Activated CD4-positive, alpha-beta T cell treated with anti-CD3 and anti-CD28 coated beads for 24 hours (primary cell): ENCODE measurements around the gene KLRC3.
"Not testable (repeated sequence)": the region's sequence is repeated elsewhere in the genome, so short reads cannot be mapped to it uniquely, and the experiment has no call there.

ENCODE experiments used
- DNase-seq, 2 donors: peaks; one replicate each; pipeline ENCODE4 v3.0.0-alpha.2; 2020; ENCODE audit warnings: low read depth in 2 of 2

KLRC3 gene

DNA sequence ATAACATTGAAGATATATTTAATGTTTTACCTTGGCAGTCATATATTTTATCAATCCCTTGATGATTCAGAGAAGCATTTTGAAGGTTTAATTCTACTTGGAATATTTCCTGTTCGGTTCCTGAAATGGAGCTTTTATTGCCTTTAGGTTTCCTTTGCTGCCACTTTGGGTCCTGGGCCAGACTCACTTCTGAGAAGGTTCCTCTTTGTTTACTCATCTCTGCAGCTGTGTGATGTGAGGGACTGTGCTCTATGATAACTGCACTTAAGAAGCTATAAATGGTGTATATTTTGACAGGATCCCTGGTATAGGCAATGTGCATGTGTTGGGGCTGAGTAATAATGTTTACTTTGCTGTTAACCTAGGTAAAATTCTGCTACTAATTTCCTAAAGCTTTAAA lies at the start of gene KLRC3:
Gene KLRC3, minus strand, starts transcription at position 262 of the 400 bp plus-strand sequence. Its CDS starts 45 bp downstream, at position 217.
- not testable (repeated sequence) for DNase-seq

DNA sequence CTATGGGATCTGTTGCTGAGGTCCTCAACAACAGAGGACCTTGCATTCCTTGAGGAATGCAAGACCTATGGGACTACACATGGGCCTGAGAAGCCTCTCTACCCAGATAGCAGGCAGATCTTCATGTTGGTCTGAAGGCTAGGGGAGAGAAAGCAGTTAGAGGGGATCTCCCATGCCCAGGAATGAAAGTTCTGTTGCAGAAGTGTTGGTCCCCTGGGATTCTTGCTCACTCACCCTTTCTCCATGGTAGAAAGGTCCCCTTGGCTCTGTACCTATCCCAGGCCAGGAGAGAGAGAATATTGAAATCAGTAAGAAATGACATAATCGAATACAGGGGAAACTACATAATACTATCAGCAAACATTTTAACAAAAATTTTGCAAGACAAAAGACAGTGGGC lies 49.3 kb upstream of the KLRC3 start:
- no peak for DNase-seq

- no peak for DNase-seq
These were observed 45.9 kb upstream of the KLRC3 start for GRCh38 chr12:10466311-10466710.

DNA sequence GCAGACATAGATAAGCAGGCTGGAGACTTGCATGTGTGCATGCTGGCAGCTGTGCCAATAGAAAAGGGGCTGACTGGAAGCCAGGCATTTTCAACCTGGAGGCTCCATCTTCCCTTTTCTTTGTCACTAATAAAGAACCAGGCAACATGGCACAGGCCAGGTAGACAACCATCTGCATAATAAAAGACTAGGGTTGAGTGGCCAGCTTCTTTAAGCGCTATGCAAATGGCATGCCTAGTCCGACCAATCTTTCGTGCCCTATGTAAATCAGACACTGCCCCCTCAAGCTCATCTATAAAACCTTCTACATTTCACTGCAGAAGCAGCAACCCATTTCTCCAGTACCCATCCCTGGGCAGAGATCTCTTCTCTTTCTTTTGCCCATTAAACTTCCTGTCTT lies 37.4 kb upstream of the KLRC3 start:
- no peak for DNase-seq

DNA sequence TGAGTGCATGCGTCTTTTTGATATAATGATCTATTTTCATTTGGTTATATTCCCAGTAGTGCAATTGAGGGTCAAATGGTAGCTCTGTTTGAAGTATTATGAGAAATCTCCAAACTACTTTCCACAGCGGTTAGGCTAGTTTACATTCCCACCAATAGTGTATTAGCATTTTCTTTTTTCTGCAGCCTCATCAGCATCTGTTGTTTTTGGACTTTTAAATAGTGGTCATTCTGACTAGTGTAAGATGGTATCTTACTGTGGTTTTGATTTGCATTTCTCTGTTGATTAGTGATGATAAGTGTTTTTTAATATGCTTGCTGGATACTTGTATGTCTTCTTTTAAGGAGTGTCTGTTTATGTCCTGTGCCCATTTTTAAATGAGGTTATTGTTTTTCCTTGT lies 36.5 kb upstream of the KLRC3 start:
- DNase-seq, result no peak

GRCh38 chr12:10455766-10456165 lies 35.4 kb upstream of the KLRC3 start:
- no peak for DNase-seq

DNA sequence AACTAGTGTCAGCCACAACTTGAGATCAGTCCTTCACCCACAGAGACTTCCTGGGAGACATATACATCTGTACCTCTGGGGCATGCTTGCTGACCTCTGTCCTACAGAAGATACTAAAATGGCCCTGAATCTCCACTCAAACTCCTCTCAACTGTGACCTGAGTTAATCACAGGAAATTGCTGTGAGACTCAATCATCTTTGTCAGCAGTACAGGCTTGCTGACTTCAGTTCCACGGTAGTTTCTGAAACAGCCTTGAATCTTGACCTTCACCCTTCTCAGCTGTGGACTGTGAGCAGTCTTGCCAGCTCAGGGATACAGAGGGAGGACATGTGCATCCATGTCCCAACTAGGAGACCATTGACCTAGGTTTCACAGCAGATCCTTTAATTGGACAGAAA lies 34.1 kb upstream of the KLRC3 start:
- no peak for DNase-seq

DNA sequence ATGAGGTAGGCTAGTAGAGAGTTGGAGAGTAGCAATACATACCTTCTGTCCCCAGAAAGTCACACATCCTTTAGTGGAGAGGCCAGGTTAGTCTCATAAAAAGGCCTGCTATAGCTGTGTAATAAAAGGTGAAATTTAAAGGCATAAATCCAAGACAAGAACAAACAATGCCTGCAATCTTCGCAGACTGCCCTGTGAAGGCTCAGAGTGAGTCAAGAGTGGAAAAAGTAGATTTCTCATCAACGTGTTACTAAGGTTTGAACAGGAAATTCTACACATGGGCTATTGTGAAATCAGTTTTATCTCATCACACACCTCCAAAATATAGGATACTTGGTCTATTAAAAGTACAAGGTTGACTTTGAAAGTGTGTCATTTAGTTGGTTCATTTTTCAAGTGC lies 32.8 kb upstream of the KLRC3 start, which contains the start of gene KLRC1:
Gene KLRC1, minus strand, starts transcription at position 222 of the 400 bp plus-strand sequence. CDS start 2,221 bp downstream, outside the sequence.
- no peak for DNase-seq

GRCh38 chr12:10448236-10448635 lies 27.8 kb upstream of the KLRC3 start:
- no peak for DNase-seq

DNA sequence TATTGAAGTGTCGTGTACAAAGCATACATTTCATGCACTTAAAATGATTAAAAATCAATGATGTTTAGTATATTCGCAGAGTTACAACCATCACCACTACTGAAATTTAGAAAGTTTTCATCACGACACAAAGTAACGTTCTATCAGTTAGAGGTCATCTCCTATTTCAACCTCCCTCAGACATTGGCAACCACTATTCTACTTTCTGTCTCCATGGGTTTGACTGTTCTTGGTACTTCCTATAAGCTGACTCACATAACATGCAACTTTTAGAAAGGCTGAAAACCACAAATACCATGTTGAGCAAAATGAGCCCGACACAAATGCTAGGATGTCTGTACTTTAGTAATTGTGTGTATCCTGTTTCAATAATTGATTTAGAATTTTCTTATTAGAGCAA lies 25.7 kb upstream of the KLRC3 start:
- DNase-seq, result not testable (repeated sequence)

GRCh38 chr12:10441144-10441543 lies 20.7 kb upstream of the KLRC3 start:
- not testable (repeated sequence) for DNase-seq

DNA sequence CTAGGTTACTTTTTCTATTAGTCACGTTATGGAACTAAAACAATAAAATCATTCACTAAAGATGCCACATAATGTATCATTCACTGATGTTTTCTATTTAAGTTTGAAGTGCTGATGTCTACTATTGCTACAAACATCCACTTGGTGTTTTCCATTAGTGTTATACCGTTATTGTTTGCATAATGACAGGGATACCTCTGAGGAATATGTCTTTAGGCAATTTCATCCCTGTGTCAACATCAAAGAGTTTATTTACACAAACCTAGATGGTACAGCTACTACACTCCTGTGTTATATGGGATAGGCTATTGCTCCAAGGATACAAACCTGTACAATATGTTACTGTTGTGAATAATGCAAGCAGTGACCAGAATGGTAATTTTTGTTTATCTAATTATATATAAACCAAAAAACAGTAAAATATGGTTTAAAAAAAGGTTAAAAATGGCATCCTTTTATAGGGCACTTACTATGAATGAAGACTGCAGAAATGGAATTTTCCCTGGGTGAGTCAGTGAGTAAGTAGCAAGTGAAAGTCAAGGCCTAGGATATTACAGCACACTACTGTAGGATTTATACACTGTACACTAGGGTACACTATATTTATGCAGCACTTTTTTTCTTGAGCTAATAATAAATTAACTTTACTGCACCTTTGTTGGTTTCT lies 19.3 kb upstream of the KLRC3 start:
- not testable (repeated sequence) for DNase-seq

GRCh38 chr12:10437601-10438000 lies 17.2 kb upstream of the KLRC3 start:
- DNase-seq, result not testable (repeated sequence)

GRCh38 chr12:10435816-10436215 lies 15.4 kb upstream of the KLRC3 start, which contains the start of gene KLRC2:
TSS of gene KLRC2 (minus strand) at chr12:10436010. CDS start at chr12:10435986, 24 bp downstream.
- not testable (repeated sequence) for DNase-seq

- DNase-seq, result not testable (repeated sequence)
These were observed 10.2 kb upstream of the KLRC3 start for GRCh38 chr12:10430623-10431022.

- not testable (repeated sequence) for DNase-seq
These were observed 5.5 kb upstream of the KLRC3 start for GRCh38 chr12:10425938-10426337.

- DNase-seq, result not testable (repeated sequence)
These were observed 4.0 kb upstream of the KLRC3 start for GRCh38 chr12:10424260-10424899.

DNA sequence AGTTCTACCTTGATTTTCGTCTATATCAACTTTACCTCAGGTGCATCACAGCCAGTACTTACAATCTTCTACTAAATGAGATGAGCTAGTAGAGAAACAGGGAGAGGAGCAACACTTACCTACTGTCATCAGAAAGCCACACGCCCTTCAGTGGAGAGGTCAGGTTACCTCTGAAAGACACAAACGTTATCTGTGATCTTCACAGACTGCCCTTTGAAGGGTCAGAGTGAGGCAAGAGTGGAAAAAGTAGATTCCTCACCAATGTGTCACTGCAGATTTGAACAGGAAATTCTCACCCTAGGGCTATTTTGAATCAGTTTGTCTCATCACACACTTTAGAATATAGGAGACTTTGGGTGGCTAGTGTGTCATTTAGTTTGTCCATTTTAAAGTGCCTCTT lies 1.8 kb upstream of the KLRC3 start:
- not testable (repeated sequence) for DNase-seq

- no peak for DNase-seq
These were observed 11.0 kb downstream of the KLRC3 start, which contains the start of gene KLRC4 for GRCh38 chr12:10409392-10409791. TSS of gene KLRC4 (minus strand) at chr12:10409757. CDS start at chr12:10409575, 182 bp downstream.

GRCh38 chr12:10408842-10409241 lies 11.6 kb downstream of the KLRC3 start:
- DNase-seq, result no peak

GRCh38 chr12:10406725-10407124 lies 13.7 kb downstream of the KLRC3 start:
- no peak for DNase-seq

- no peak for DNase-seq
These were observed 15.1 kb downstream of the KLRC3 start for GRCh38 chr12:10405294-10405693.

- no peak for DNase-seq
These were observed 15.6 kb downstream of the KLRC3 start for GRCh38 chr12:10404798-10405197.
